ENCODE results near the gene PIP4K2C.
"Not testable (repeated sequence)": the region's sequence is repeated elsewhere in the genome, so short reads cannot be mapped to it uniquely, and the experiment has no call there.

Gene PIP4K2C

DNA sequence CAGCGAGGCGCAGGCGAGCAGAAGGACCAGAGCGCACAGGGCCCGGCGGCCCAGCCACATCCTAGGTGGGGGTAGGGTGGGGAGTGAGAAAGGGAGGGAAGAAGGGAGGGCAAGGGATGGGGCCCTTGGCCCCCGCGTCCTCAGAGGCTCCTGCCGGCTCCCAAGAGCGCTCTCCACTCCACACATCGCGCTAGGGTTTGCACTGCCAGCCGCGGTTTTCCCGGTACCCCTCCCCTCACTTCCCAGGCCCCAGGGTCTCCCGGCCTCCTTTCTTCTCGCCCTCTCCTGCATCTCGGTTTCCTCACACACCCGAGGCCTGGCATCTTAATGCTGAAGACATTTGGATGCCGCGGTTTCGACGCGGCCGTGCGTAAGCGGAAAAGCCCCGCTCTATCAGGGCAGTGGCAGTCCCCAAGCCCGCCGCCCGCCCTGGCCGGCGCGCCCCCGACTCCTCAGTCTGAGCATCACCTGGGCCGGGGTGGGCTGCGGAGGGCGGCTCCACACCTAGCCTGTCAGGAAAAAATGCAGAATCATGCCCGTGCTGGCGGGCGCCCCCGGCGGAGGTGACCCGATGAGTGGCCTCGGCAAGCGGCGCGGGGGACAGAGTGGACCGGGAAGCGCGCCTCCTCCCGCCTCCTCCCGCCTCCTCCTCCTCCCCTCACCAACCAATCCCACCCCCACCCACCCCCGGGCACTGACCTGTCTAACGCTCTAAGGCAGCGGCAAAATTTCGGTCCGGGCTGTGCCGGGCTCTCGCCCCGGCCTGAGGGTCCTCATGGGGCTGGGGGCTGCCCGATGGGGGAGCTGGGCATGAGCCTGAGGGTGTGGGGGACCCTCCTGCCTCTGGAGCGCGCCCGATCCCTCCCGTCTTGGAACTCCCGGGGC is 41.3 kb downstream of the PIP4K2C start:
- in situ Hi-C loops (cut with HindIII; ENCODE audit: low sequenced_read_pairs): no loop called here

DNA sequence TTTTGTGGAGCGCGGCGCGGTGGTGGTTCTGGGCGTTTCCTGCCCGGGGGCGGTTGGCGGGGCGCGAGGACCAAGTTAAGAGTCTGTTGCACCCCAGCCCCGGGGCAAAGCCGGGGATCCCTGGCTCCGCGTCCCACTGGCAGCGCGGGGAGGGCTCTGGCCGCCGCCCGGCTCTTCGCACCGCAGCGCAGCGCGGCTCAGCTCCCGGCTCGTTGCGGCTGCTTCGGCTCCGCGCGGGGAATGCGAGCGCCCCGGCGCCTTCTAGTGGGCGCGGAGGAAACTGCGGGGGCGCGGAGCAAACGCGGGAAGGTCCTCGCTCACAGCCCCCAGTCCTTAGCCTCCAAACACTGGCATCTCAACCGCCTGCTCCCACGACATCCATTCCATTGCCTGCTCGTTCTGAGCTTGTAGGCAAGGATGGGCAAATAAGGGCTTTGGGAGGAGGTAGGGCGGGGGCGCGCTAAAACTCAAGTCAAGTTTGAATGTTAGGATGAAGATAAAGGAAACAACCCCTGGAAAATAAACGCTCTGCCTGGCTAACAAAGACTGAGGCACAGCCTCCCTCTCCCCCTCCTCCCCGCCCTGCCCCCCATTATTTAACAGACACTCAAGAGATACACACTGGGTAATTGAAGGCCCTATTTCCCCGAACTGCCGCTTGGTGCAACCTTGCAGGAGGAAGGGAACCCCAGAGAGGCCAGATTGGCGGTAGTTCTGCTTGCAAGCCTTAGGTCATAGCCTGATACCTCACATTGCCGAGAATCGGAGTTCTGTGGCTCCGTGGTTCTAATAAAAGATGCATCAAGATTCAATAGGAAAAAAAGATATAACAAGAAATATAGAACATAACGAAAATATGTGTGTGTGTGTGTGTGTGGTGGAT is 42.2 kb downstream of the PIP4K2C start, which contains the start of gene B4GALNT1:
Gene B4GALNT1 (minus strand): TSS at position 244 of the 883 bp plus-strand sequence. CDS start 1,069 bp downstream, outside the sequence.
- in situ Hi-C loops (cut with HindIII; ENCODE audit: low sequenced_read_pairs): no loop called here

DNA sequence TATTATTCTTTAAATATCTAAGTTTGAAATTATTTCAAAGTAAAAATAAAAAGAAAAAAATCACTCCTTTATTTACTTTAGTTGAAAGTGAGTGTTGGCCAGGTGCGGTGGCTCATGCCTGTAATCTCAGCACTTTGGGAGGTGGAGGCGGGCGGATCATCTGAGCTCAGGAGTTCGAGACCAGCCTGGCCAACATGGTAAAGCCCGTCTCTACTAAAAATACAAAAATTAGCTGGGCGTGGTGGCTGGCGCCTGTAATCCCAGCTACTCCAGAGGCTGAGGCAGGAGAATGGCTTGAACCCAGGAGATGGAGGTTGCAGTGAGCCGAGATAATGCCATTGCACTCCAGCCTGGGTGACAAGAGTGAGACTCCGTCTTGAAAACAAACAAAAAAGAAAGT is 45.7 kb downstream of the PIP4K2C start:
- in situ Hi-C loops (cut with HindIII; ENCODE audit: low sequenced_read_pairs): not testable (repeated sequence)

DNA sequence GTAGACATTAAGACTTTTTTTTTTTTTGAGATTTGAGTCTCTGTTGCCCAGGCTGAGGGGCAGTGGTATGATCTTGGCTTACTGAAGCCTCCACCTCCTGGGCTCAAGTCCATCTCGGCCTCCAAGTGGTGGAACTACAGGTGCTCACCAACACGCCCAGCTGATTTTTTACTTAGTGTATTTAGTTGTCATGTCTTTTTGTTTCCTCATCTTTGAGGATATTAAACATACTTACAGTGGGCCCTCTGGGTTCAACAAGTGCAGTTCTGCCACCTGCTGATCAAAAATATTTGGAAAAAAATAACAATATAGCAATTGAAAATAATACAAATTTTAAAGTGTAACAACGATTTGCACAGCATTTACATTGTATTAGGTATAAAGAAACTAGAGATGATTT is 46.4 kb downstream of the PIP4K2C start:
- in situ Hi-C loops (cut with HindIII; ENCODE audit: low sequenced_read_pairs): no loop called here

GRCh38 chr12:57638096-57638495 is 47.1 kb downstream of the PIP4K2C start:
- in situ Hi-C loops (cut with HindIII; ENCODE audit: low sequenced_read_pairs): no loop called here

GRCh38 chr12:57640175-57641042 is 49.4 kb downstream of the PIP4K2C start:
- in situ Hi-C loops (cut with HindIII; ENCODE audit: low sequenced_read_pairs): no loop called here

GRCh38 chr12:57641699-57642442 is 50.9 kb downstream of the PIP4K2C start:
- in situ Hi-C loops (cut with HindIII; ENCODE audit: low sequenced_read_pairs): no loop called here

- in situ Hi-C loops (cut with HindIII; ENCODE audit: low sequenced_read_pairs): not testable (repeated sequence)
Observed at GRCh38 chr12:57645990-57646658, 55.1 kb downstream of the PIP4K2C start.

DNA sequence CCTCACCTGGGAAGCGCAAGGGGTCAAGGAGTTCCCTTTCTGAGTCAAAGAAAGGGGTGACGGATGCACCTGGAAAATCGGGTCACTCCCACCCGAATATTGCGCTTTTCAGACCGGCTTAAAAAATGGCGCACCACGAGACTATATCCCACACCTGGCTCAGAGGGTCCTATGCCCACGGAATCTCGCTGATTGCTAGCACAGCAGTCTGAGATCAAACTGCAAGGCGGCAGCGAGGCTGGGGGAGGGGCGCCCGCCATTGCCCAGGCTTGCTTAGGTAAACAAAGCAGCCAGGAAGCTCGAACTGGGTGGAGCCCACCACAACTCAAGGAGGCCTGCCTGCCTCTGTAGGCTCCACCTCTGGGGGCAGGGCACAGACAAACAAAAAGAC is 55.7 kb downstream of the PIP4K2C start:
- in situ Hi-C loops (cut with HindIII; ENCODE audit: low sequenced_read_pairs): not testable (repeated sequence)
